KMS-11 (cell line): ENCODE data around the gene STIMATE.

Source experiments
- H2AFZ ChIP-seq: fragments of 200-600 bp; sonication (generic); 2 replicates; pipeline ENCODE4 v1.6.1; 2016; ENCODE audit warnings: antibody characterized with exemption, mixed run types, low read depth
- H3K27ac ChIP-seq: fragments of 200-600 bp; sonication (generic); 2 replicates; pipeline ENCODE4 v1.6.1; 2016; ENCODE audit warnings: mild to moderate bottlenecking, mixed run types
- H3K27me3 ChIP-seq: fragments of 200-600 bp; sonication (generic); 2 replicates; pipeline ENCODE4 v1.6.1; 2017; ENCODE audit warnings: mild to moderate bottlenecking, low read depth, mixed run types, moderate library complexity; ENCODE audit not compliant: insufficient read depth
- H3K36me3 ChIP-seq: fragments of 200-600 bp; sonication (generic); 2 replicates; pipeline ENCODE4 v1.6.1; 2017; ENCODE audit warnings: mild to moderate bottlenecking, mixed run types; ENCODE audit not compliant: insufficient read depth
- H3K4me1 ChIP-seq: fragments of 200-600 bp; sonication (generic); 2 replicates; pipeline ENCODE4 v1.6.1; 2016; ENCODE audit warnings: mild to moderate bottlenecking, low read depth, mixed run types; ENCODE audit not compliant: poor library complexity, severe bottlenecking
- H3K4me2 ChIP-seq: fragments of 200-600 bp; sonication (generic); 2 replicates; pipeline ENCODE4 v1.7.0; 2016; ENCODE audit warnings: mild to moderate bottlenecking, mixed run types
- H3K4me3 ChIP-seq: fragments of 200-600 bp; sonication (generic); IDR thresholded peaks from 2 replicates; pipeline ENCODE4 v1.6.1; 2017; ENCODE audit warnings: low read depth, low read length, mixed read lengths; ENCODE audit not compliant: insufficient read depth
- H3K79me2 ChIP-seq: fragments of 200-600 bp; sonication (generic); 2 replicates; pipeline ENCODE4 v1.6.1; 2016; ENCODE audit warnings: low read depth, mixed run types; ENCODE audit not compliant: insufficient read depth
- H3K9ac ChIP-seq: fragments of 200-600 bp; sonication (generic); 2 replicates; pipeline ENCODE4 v1.6.1; 2016; ENCODE audit warnings: mild to moderate bottlenecking, mixed run types
- H4K20me1 ChIP-seq: fragments of 200-600 bp; sonication (generic); 2 replicates; pipeline ENCODE4 v1.6.1; 2016; ENCODE audit warnings: mild to moderate bottlenecking, mixed run types; ENCODE audit not compliant: insufficient read depth
- TF ChIP-seq, protein P1 (sequence below): fragments of 200-600 bp; sonication (generic); conservative IDR thresholded peaks from 2 replicates; pipeline ENCODE4 v1.6.1; 2017; ENCODE audit warnings: low read depth, mild to moderate bottlenecking, antibody characterized with exemption, low read length, moderate library complexity, mixed read lengths

The STIMATE gene

GRCh38 chr3:52801839-52802238, 95.5 kb downstream of the STIMATE start:
- H3K79me2 ChIP-seq = no peaks in the 10 kb centered on the region
- no peak overlapping the region for H2AFZ ChIP-seq
- H3K9ac ChIP-seq = no peak overlapping the region
- TF ChIP-seq, protein P1, sequence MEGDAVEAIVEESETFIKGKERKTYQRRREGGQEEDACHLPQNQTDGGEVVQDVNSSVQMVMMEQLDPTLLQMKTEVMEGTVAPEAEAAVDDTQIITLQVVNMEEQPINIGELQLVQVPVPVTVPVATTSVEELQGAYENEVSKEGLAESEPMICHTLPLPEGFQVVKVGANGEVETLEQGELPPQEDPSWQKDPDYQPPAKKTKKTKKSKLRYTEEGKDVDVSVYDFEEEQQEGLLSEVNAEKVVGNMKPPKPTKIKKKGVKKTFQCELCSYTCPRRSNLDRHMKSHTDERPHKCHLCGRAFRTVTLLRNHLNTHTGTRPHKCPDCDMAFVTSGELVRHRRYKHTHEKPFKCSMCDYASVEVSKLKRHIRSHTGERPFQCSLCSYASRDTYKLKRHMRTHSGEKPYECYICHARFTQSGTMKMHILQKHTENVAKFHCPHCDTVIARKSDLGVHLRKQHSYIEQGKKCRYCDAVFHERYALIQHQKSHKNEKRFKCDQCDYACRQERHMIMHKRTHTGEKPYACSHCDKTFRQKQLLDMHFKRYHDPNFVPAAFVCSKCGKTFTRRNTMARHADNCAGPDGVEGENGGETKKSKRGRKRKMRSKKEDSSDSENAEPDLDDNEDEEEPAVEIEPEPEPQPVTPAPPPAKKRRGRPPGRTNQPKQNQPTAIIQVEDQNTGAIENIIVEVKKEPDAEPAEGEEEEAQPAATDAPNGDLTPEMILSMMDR = no peak
- H3K36me3 ChIP-seq = no peaks in the 10 kb centered on the region
- H3K4me2 ChIP-seq = no peak overlapping the region
- H3K4me1 ChIP-seq = no peaks in the 10 kb centered on the region
- H3K27me3 ChIP-seq = no peaks in the 10 kb centered on the region
- H4K20me1 ChIP-seq = no peaks in the 10 kb centered on the region
- H3K27ac ChIP-seq = no peak overlapping the region
- no peak overlapping the region for H3K4me3 ChIP-seq

GRCh38 chr3:52800079-52800478, 97.3 kb downstream of the STIMATE start:
- no peak overlapping the region for H3K27ac ChIP-seq
- H3K9ac ChIP-seq = no peak overlapping the region
- no peak overlapping the region for H3K4me3 ChIP-seq
- no peak overlapping the region for H2AFZ ChIP-seq
- no peaks in the 10 kb centered on the region for H3K36me3 ChIP-seq
- no peaks in the 10 kb centered on the region for H3K4me1 ChIP-seq
- no peak overlapping the region for H3K4me2 ChIP-seq
- H3K79me2 ChIP-seq = no peaks in the 10 kb centered on the region
- TF ChIP-seq, protein P1 = no peak
- no peaks in the 10 kb centered on the region for H3K27me3 ChIP-seq
- no peaks in the 10 kb centered on the region for H4K20me1 ChIP-seq

- H4K20me1 ChIP-seq = no peaks in the 10 kb centered on the region
- H3K27ac ChIP-seq = no peak overlapping the region
- TF ChIP-seq, protein P1 = peak; percentile 52; the same call in 1 of the 2 replicates
- no peak overlapping the region for H2AFZ ChIP-seq
- no peak overlapping the region for H3K4me3 ChIP-seq
- H3K27me3 ChIP-seq = no peaks in the 10 kb centered on the region
- no peaks in the 10 kb centered on the region for H3K36me3 ChIP-seq
- H3K79me2 ChIP-seq = no peaks in the 10 kb centered on the region
- H3K4me2 ChIP-seq = no peak overlapping the region
- H3K4me1 ChIP-seq = no peaks in the 10 kb centered on the region
- H3K9ac ChIP-seq = no peak overlapping the region
These were observed 98.3 kb downstream of the STIMATE start for GRCh38 chr3:52798978-52799476.

DNA sequence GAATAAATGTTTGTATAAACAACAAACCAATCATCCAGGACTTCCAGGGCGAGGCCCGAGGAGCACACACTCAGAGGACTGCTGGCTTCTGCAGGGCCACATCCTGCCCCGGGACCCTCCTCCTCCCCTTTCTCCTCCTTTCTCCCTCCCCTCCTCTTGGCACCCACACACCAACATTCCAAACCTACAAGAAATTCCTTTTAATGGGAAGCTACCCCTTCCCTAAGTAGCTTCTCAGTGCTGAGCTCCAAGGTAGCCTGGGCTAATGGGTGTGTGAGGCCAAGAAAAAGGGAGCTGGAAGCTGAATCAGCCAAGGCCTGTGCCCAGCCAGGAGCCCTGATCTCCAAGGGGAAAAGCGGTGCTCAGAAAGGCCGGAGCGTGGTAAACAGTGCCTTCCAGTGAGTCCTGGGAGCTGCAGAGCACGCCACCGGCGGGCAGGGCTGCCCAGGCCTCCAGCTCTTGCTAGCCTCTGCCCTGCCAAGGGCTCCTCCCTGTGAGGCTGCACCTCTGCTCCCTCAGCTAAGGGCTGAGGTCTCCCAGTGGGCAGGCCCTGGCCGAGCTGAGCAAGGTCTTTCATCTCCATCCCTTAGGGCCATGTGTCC, 98.9 kb downstream of the STIMATE start:
- Histone ChIP-seq H3K27me3 (no peaks in the 10 kb centered on the region), H3K4me3 (no peak overlapping the region), H3K4me2 (no peak overlapping the region), H4K20me1 (no peaks in the 10 kb centered on the region), H2AFZ (no peak overlapping the region), H3K9ac (no peak overlapping the region), H3K36me3 (no peaks in the 10 kb centered on the region), H3K4me1 (no peaks in the 10 kb centered on the region), H3K27ac (no peak overlapping the region), H3K79me2 (no peaks in the 10 kb centered on the region)
- TF ChIP-seq, protein P1 = no peak
